Heart left ventricle (tissue), 16 donors: ENCODE data around the gene PLCB4. TPM values are rescaled to one million over a fixed set of nuclear protein-coding genes. Genes with fewer than 3 reads are reported as not detected.

ENCODE experiments used
- ATAC-seq, 4 donors: fragments of 200-7000 bp; cut with Tn5 transposase; one replicate each; pipeline ENCODE4 v1.9.1; 2020 to 2022; ENCODE audit warnings: moderate library complexity in 4 of 4, mild to moderate bottlenecking in 3 of 4, moderate number of reproducible peaks in 1 of 4
- DNase-seq, 5 donors: peaks; one replicate each; pipeline ENCODE4 v3.0.0-alpha.2; 2020
- H3K27ac ChIP-seq, 12 donors: fragments of 200-600 bp; sonication (generic) in 4 of 12; one replicate each; pipeline versions ENCODE4 v1.5.0 to v1.8.0; 2016 to 2022; ENCODE audit warnings: mild to moderate bottlenecking in 2 of 12
- H3K27me3 ChIP-seq, 9 donors: fragments of 200-600 bp; sonication (generic) in 2 of 9; one replicate each; pipeline versions ENCODE4 v1.5.1 to v1.8.0; 2016 to 2022; ENCODE audit warnings: mild to moderate bottlenecking in 3 of 9
- H3K36me3 ChIP-seq, 9 donors: fragments of 200-600 bp; sonication (generic) in 2 of 9; one replicate each; pipeline versions ENCODE4 v1.5.0 to v1.8.0; 2018 to 2022; ENCODE audit warnings: mild to moderate bottlenecking in 2 of 9
- H3K4me1 ChIP-seq, 12 donors: fragments of 200-600 bp; sonication (generic) in 4 of 12; one replicate each; pipeline versions ENCODE4 v1.5.0 to v1.8.0; 2016 to 2022; ENCODE audit warnings: mild to moderate bottlenecking in 3 of 12
- H3K4me3 ChIP-seq, 12 donors: fragments of 200-600 bp; sonication (generic) in 4 of 12; one replicate each; pipeline versions ENCODE4 v1.5.0 to v1.8.0; 2017 to 2022; ENCODE audit warnings: mild to moderate bottlenecking in 9 of 12, moderate library complexity in 4 of 12
- H3K9me3 ChIP-seq, 12 donors: fragments of 200-600 bp; sonication (generic) in 4 of 12; one replicate each; pipeline versions ENCODE4 v1.5.0 to v1.8.0; 2016 to 2022; ENCODE audit warnings: mild to moderate bottlenecking in 1 of 12
- CTCF ChIP-seq, 12 donors: fragments of 200-600 bp; sonication (generic) in 4 of 12; IDR thresholded peaks; one replicate each; pipeline versions ENCODE4 v1.5.0 to v1.8.0; 2018 to 2022; ENCODE audit warnings: antibody characterized with exemption in 12 of 12, mild to moderate bottlenecking in 5 of 12
- POLR2A ChIP-seq, 2 donors: fragments of 450-650 bp; IDR thresholded peaks; one replicate each; pipeline ENCODE4 v1.6.1; 2017; ENCODE audit warnings: antibody characterized with exemption in 2 of 2, mild to moderate bottlenecking in 2 of 2, moderate library complexity in 2 of 2
- WGBS, 4 donors: extraction: QIAGEN DNeasy Blood & Tissue Kit in 2 of 4; methylation state at CpG; one replicate each; pipeline versions ENCODE4 v1.1.5 to v1.1.7; 2013 to 2018; 5-methylcytosine and 5-hydroxymethylcytosine counted together
- intact Hi-C, 10 donors: fragments of 100-400 bp; cut with DNase I; formaldehyde crosslinking; loops; one replicate each; pipeline versions ENCODE4 v1.11.1 to v1.14.2; 2022
- polyA plus RNA-seq, 2 donors: library from polyadenylated mRNA; stranded (reverse); fragments of 200-250 nt; gene quantifications; one replicate each; pipeline ENCODE4 v1.2.3, GENCODE V29; 2013
- total RNA-seq, 9 donors: library from RNA; depleted of rRNA in 2 of 9; stranded (reverse); fragments of >200 nt in 2 of 9; fragmentation: NEBNext Ultra II Directional in 3 of 9; extraction: Animal tissue kit (Norgen Biotek cat#: 25700) in 3 of 9; gene quantifications; one replicate each; pipeline versions ENCODE4 v1.1.0 to v1.2.4, GENCODE V29; 2016 to 2023
- donor health status: ischemic (EF 13 %, LVEDD 7.1; RV severe dilation, severe dysfunction).
- donor health status: healthy with polysubstance abuse.
- donor health status: DM: no; HTN: yes; CAD: no.
- donor health status: DM: no; HTN: no; CAD: no.
- donor health status: ischemic (EF 25% LVEDD 6.9; RV normal size, moderate dysfunction).
- donor health status: ischemic (EF 25% LVEDD 5.7; RV mildly dilated, moderate dysfunction).
- donor health status: healthy.
- donor health status: DM: yes; HTN: yes; CAD: no.
- donor health status: ischemic (EF 35%, LVEDD 5.7; RV mildly dilated, moderate dysfunction).
- donor health status: nonischemic (EF 11% LVEDD 7.7; RV severe dilation, severe dysfunction).
- donor health status: DM: yes; HTN: yes; CAD: no.
- donor health status: PGD.
- donor health status: ischemic (EF 29% LVEDD 5.4; RV normal size, mild dysfunction).
- donor health status: nonischemic (EF 23%, LVEDD 6.1; RV moderate dilation, normal function).

The PLCB4 gene
- total and polyA plus RNA-seq, 11 donors = 8.4 to 31.8 (median 18.5) TPM

- no peak for TF ChIP-seq CTCF (IDR thresholded peaks at IDR 0.05)
- TF ChIP-seq POLR2A (IDR thresholded peaks at IDR 0.05) = no peak
- peaks cover 0 to 49% (median 21%) of the 10 kb centered on the region in 12 donors for H3K4me1 ChIP-seq
- DNase-seq = no peak
- no peak for ATAC-seq
- no peaks in the 10 kb centered on the region for H3K36me3 ChIP-seq
- no peaks in the 10 kb centered on the region for H3K9me3 ChIP-seq
- H3K27ac ChIP-seq = no peak overlapping the region
- intact Hi-C loops = no loop called here
- H3K27me3 ChIP-seq = no peaks in the 10 kb centered on the region
- no peak overlapping the region for H3K4me3 ChIP-seq
Observed at GRCh38 chr20:9260027-9260426, 191.1 kb downstream of the PLCB4 start.

GRCh38 chr20:9261781-9262180 is 192.9 kb downstream of the PLCB4 start:
- peaks cover 0 to 55% (median 22%) of the 10 kb centered on the region in 12 donors for H3K4me1 ChIP-seq
- no peaks in the 10 kb centered on the region for H3K27me3 ChIP-seq
- DNase-seq = no peak
- no peak for ATAC-seq
- no peaks in the 10 kb centered on the region for H3K36me3 ChIP-seq
- H3K27ac ChIP-seq = peak overlapping the region in 2 of 12 donors; percentile 12 to 19
- no peak overlapping the region for H3K4me3 ChIP-seq
- TF ChIP-seq POLR2A (IDR thresholded peaks at IDR 0.05) = no peak
- TF ChIP-seq CTCF (IDR thresholded peaks at IDR 0.05) = no peak
- 68 to 78% (median 76%) methylated on average over 2 of the region's 2 CpGs for WGBS, 4 donors
- intact Hi-C loops = no loop called here
- no peaks in the 10 kb centered on the region for H3K9me3 ChIP-seq

DNA sequence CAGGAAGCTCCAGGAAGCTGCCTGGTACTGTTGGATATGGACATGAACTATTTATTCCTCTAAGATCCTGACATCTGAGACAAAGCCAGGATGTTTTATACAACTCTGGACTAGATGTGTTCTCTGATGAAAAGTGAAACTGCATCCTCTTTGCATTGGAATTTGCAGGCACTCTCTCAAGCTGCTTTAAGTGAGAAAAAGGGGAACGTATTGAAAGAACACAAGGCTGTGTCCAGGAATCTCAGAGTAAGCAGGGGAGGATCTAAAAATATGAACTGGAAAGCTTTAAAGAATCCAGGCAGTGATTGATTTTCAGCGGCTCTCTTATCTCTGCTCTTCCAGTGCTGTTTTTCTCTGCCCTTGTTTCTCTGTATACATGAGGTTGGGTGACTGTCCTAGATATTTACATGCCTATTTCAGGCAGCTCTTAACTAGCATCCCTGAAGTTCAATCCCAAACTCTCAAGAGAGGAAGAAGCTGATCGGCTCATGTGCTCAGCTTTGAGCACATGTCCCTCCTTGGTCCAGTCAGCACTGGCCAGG is 193.8 kb downstream of the PLCB4 start:
- intact Hi-C loops = no loop called here
- no peak for DNase-seq
- H3K4me1 ChIP-seq = peaks cover 0 to 53% (median 25%) of the 10 kb centered on the region in 12 donors
- no peaks in the 10 kb centered on the region for H3K36me3 ChIP-seq
- WGBS, 4 donors = 3 to 10% (median 5%) methylated on average over 3 of the region's 3 CpGs
- H3K27ac ChIP-seq = peak overlapping the region in 11 of 12 donors; percentile 19 to 72 (median 56)
- H3K4me3 ChIP-seq = peak overlapping the region in 8 of 12 donors; percentile 4 to 34 (median 19)
- peak; percentile 39 to 68 (median 49) for ATAC-seq
- TF ChIP-seq POLR2A (IDR thresholded peaks at IDR 0.05) = no peak
- no peaks in the 10 kb centered on the region for H3K27me3 ChIP-seq
- H3K9me3 ChIP-seq = no peaks in the 10 kb centered on the region

DNA sequence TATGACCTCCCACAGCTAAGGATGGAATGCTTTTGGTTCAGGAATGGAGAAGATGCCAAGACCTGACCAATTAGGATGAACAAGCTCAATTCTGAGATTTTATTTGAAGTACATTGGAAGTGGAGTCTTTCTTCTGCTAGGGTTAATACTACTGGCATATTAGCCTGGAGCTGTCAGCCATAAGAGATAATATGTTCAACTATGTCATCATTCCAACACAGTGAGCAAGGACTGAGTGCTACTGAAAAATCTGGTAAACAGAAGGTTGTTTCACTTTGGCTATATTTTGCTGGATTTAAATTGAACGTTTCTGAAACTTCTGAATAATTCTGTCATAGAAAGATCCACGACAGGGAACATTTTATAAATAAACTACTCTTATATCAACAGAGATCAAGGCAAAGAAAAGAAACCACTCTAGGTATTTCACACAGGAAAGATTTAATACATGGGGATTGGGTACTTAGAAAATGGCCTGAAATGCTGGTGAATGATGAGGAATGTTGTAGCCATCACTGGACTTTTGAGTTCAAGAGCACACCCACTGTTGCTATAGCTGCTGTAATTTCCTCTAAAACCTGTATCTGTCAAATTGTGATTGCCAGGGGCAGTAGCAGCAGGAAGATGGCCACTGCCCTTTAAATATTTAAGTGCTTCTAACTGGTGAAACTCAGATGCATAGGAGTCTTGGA is 200.5 kb downstream of the PLCB4 start:
- Histone ChIP-seq H3K9me3 (no peaks in the 10 kb centered on the region), H3K27me3 (no peaks in the 10 kb centered on the region), H3K4me3 (no peak overlapping the region), H3K27ac (peak overlapping the region in 6 of 12 donors; percentile 3 to 23 (median 18)), H3K4me1 (peaks cover 0 to 48% (median 20%) of the 10 kb centered on the region in 12 donors), H3K36me3 (no peaks in the 10 kb centered on the region)
- intact Hi-C loops = no loop called here
- 37 to 50% (median 44%) methylated on average over 2 of the region's 2 CpGs for WGBS, 4 donors
- DNase-seq (no peak), ATAC-seq (peak; percentile 62 to 76 (median 68))
- TF ChIP-seq POLR2A (IDR thresholded peaks at IDR 0.05) = no peak
- TF ChIP-seq CTCF (IDR thresholded peaks at IDR 0.05) = no peak
